GM12872 (cell line): ENCODE data around the gene TMCC2.
A peak's percentile ranks its signal among the peaks of the same experiment; 100 is the strongest.

ENCODE experiments used
- CTCF ChIP-seq: IDR thresholded peaks from 3 replicates; pipeline ENCODE4 v1.5.1; 2011; ENCODE audit warnings: low read depth, mild to moderate bottlenecking, low read length, moderate library complexity; ENCODE audit not compliant: insufficient read depth

Gene TMCC2

DNA sequence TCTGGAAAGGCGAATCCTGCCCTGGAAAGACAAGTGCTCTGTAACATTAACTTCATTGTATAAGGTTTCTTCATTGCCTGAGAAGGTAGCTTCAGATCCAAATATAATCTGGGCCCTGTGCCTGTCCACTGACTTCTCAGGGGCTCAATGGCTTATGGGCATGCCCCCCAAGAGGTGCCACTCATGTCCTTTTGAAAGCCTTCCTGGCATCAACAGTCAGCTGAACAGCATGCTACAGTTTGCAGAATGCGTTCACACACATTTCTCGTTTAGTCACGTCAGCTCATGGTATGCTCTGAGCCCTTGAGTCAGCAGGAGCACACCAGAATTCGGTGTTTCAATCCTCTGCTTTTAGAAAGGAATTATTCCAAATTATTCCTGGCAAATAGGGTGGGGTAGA is 23.8 kb downstream of the TMCC2 start:
- TF ChIP-seq CTCF: no peak

GRCh38 chr1:205255941-205256780 is 28.4 kb downstream of the TMCC2 start:
- peak; percentile 97 for TF ChIP-seq CTCF

DNA sequence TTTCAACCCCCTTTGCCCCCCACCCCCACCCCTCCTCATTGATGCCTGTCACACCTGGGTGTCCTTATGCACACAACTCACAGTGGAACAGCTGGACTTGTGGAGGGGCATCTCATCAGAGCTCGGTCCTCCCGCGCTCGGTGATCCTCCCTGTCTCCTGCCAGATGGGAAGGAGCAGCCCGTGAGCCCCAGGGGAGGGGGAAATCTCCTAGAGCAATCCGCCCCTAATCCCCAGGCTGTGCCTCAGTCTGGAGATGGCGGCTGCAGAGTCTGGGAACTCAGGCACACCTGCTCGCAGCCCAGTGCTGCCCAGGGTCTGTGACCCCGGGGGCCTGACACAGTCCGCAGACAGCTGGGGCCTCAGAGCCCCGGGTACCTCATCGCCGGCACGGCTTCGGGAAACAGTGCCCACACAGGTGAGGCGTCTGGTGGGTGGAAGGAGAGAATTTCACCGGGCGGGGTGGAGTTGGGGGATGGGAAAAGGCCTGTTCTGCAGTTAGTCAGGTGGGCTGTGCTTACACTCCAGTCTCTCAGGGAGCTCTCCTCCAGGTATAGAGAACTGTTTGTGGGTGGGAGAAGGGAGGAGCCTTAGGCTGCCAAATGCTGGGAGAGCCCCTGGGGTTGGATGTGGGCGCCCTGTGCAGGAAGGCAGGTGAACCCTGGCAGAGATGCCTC is 29.3 kb downstream of the TMCC2 start:
- TF ChIP-seq CTCF: no peak

GRCh38 chr1:205257735-205258134 is 30.0 kb downstream of the TMCC2 start:
- TF ChIP-seq CTCF: no peak

DNA sequence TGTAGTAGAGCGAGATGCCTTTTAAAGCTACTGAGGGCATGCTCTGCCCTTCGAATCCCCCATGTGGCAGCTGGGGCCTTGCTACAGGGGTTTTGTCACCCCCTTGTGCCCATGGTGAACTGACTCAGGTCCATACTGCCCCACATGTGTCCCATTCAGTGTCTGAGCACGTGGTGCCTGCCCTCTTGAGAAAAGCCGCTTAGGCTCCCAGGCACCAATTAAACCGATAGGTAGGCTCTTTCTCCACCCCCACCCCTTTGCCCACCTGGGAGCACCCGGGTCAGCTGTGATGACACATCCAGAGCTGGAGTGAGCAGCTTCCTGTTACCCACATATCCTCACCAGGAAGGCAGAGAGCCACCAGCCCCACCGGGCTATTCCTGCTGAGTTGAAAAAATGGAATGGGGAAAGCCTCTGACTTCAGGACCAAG is 30.5 kb downstream of the TMCC2 start:
- TF ChIP-seq CTCF: no peak

- no peak for TF ChIP-seq CTCF
Observed at GRCh38 chr1:205258719-205259118, 31.0 kb downstream of the TMCC2 start.

- no peak for TF ChIP-seq CTCF
Observed at GRCh38 chr1:205259324-205259832, 31.6 kb downstream of the TMCC2 start.
